HG03135 (cell line): ENCODE data around the gene HAPLN1.
A peak's percentile ranks its signal among the peaks of the same experiment; 100 is the strongest.
"Not testable (repeated sequence)": the region's sequence is repeated elsewhere in the genome, so short reads cannot be mapped to it uniquely, and the experiment has no call there.

Experiments
- ATAC-seq: cut with Tn5 transposase; IDR thresholded peaks from one replicate; pipeline ENCODE4 v1.9.1; 2021; ENCODE audit warnings: mild to moderate bottlenecking, moderate library complexity; ENCODE audit not compliant: unreplicated experiment

Gene HAPLN1

GRCh38 chr5:83720836-83721537 lies at the start of gene HAPLN1:
Gene HAPLN1, minus strand, starts transcription at chr5:83720855. Its CDS starts 47,332 bp downstream, at chr5:83673523.
- no peak for ATAC-seq

GRCh38 chr5:83767409-83767992 lies 46.8 kb upstream of the HAPLN1 start:
- no peak for ATAC-seq

GRCh38 chr5:83764101-83764500 lies 43.4 kb upstream of the HAPLN1 start:
- ATAC-seq, result no peak

GRCh38 chr5:83760579-83760978 lies 39.9 kb upstream of the HAPLN1 start:
- no peak for ATAC-seq

GRCh38 chr5:83752700-83753099 lies 32.0 kb upstream of the HAPLN1 start:
- ATAC-seq, result no peak

- no peak for ATAC-seq
Measured at GRCh38 chr5:83751201-83751600, 30.5 kb upstream of the HAPLN1 start.

- no peak for ATAC-seq
Measured at GRCh38 chr5:83750749-83751148, 30.1 kb upstream of the HAPLN1 start.

GRCh38 chr5:83745816-83746215 lies 25.2 kb upstream of the HAPLN1 start:
- ATAC-seq, result no peak

- ATAC-seq, result no peak
Measured at GRCh38 chr5:83744821-83745220, 24.2 kb upstream of the HAPLN1 start.

- ATAC-seq, result no peak
Measured at GRCh38 chr5:83742089-83742488, 21.4 kb upstream of the HAPLN1 start.

GRCh38 chr5:83741571-83741970 lies 20.9 kb upstream of the HAPLN1 start:
- no peak for ATAC-seq

- ATAC-seq, result peak; percentile 82
Measured at GRCh38 chr5:83740741-83741140, 20.1 kb upstream of the HAPLN1 start.

GRCh38 chr5:83736169-83736568 lies 15.5 kb upstream of the HAPLN1 start:
- ATAC-seq, result not testable (repeated sequence)

GRCh38 chr5:83735058-83735457 lies 14.4 kb upstream of the HAPLN1 start:
- not testable (repeated sequence) for ATAC-seq

- ATAC-seq, result no peak
Measured at GRCh38 chr5:83731638-83732037, 11.0 kb upstream of the HAPLN1 start.

GRCh38 chr5:83729362-83729761 lies 8.7 kb upstream of the HAPLN1 start:
- ATAC-seq, result no peak

- no peak for ATAC-seq
Measured at GRCh38 chr5:83726912-83727311, 6.3 kb upstream of the HAPLN1 start.

- ATAC-seq, result no peak
Measured at GRCh38 chr5:83724935-83725334, 4.3 kb upstream of the HAPLN1 start.

- ATAC-seq, result no peak
Measured at GRCh38 chr5:83724001-83724400, 3.3 kb upstream of the HAPLN1 start.

GRCh38 chr5:83723031-83723430 lies 2.4 kb upstream of the HAPLN1 start:
- no peak for ATAC-seq

- peak; percentile 60 for ATAC-seq
Measured at GRCh38 chr5:83721953-83722901, 1.6 kb upstream of the HAPLN1 start.
